ENCODE measurements around the gene RAD51B. TPM values are rescaled to one million over a fixed set of nuclear protein-coding genes. Genes with fewer than 3 reads are reported as not detected.

RAD51B gene
- total RNA-seq, 2 donors from 2014 or later: 22.8 to 33.8 TPM

DNA sequence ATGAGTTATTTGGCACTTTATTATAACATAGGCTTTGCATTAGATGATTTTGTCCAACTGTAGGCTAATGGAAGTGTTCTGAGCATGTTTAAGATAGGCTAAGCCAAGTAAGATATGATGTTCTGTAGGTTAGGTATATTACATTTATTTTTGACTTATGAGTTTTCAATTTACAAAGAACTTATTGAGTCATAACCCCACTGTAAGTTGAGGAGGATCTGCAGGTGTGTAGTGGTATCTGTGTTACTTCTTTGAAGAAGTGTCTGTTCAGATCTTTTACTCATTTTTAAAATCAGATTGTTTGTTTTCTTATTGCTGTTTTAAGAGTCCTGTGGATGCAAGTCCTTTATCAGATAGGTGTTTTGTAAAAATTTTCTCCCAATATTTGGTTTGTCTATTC lies 329.2 kb downstream of the RAD51B start:
- H3K36me3 Mint-ChIP-seq (ENCODE audit: low read depth): peaks cover 6% of the 10 kb centered on the region
- Histone ChIP-seq H3K4me3 (ENCODE audit: low read length) (no peak overlapping the region), H3K36me3 (ENCODE audit: control insufficient read depth, insufficient read depth, low read length) (no peaks in the 10 kb centered on the region), H3K9me3 (ENCODE audit: control insufficient read depth, low read length) (peaks cover 29% of the 10 kb centered on the region), H3K9ac (ENCODE audit: extremely low read depth, low read length, poor library complexity, severe bottlenecking) (no peak overlapping the region), H3K4me1 (ENCODE audit: control insufficient read depth, insufficient read depth, low read length) (no peaks in the 10 kb centered on the region), H3K27ac (ENCODE audit: low read depth, low read length) (no peak overlapping the region), H3K27me3 (ENCODE audit: control insufficient read depth, insufficient read depth, low read length, poor library complexity, severe bottlenecking) (no peaks in the 10 kb centered on the region)
- no peaks in the 10 kb centered on the region for H3K27me3 Mint-ChIP-seq (ENCODE audit: insufficient read depth)
- peaks cover 32% of the 10 kb centered on the region for H3K9me3 Mint-ChIP-seq
- no peak for DNase-seq
- no peak overlapping the region for H3K27ac Mint-ChIP-seq
- no peak overlapping the region for H3K4me3 Mint-ChIP-seq
- TF ChIP-seq, protein P1, sequence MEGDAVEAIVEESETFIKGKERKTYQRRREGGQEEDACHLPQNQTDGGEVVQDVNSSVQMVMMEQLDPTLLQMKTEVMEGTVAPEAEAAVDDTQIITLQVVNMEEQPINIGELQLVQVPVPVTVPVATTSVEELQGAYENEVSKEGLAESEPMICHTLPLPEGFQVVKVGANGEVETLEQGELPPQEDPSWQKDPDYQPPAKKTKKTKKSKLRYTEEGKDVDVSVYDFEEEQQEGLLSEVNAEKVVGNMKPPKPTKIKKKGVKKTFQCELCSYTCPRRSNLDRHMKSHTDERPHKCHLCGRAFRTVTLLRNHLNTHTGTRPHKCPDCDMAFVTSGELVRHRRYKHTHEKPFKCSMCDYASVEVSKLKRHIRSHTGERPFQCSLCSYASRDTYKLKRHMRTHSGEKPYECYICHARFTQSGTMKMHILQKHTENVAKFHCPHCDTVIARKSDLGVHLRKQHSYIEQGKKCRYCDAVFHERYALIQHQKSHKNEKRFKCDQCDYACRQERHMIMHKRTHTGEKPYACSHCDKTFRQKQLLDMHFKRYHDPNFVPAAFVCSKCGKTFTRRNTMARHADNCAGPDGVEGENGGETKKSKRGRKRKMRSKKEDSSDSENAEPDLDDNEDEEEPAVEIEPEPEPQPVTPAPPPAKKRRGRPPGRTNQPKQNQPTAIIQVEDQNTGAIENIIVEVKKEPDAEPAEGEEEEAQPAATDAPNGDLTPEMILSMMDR (conservative IDR thresholded peaks at IDR 0.05): no peak
- peaks cover 13% of the 10 kb centered on the region for H3K4me1 Mint-ChIP-seq

DNA sequence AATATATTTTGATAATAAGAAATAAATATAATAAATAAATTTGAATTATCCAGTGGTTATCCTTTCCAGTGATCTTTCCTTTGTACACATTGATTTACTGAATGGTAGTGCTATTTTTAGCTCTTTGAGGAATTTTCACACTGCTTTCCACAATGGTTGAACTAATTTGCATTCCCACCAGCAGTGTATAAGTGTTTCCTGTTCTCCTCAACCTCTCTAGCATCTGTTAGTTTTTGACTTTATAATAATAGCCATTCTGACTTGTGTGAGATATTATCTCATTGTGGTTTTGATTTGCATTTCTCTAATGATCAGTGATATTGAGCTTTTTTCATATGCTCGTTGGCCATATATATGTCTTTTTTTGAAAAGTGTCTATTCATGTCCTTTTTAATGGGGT lies 333.7 kb downstream of the RAD51B start:
- Histone ChIP-seq H3K27ac (ENCODE audit: low read depth, low read length) (no peak overlapping the region), H3K4me1 (ENCODE audit: control insufficient read depth, insufficient read depth, low read length) (no peaks in the 10 kb centered on the region), H3K4me3 (ENCODE audit: low read length) (no peak overlapping the region), H3K36me3 (ENCODE audit: control insufficient read depth, insufficient read depth, low read length) (no peaks in the 10 kb centered on the region), H3K9ac (ENCODE audit: extremely low read depth, low read length, poor library complexity, severe bottlenecking) (no peak overlapping the region), H3K27me3 (ENCODE audit: control insufficient read depth, insufficient read depth, low read length, poor library complexity, severe bottlenecking) (no peaks in the 10 kb centered on the region), H3K9me3 (ENCODE audit: control insufficient read depth, low read length) (peaks cover 30% of the 10 kb centered on the region)
- Mint-ChIP-seq H3K36me3 (ENCODE audit: low read depth) (peaks cover 6% of the 10 kb centered on the region), H3K27me3 (ENCODE audit: insufficient read depth) (no peaks in the 10 kb centered on the region), H3K9me3 (peaks cover 26% of the 10 kb centered on the region), H3K4me3 (no peak overlapping the region), H3K4me1 (peaks cover 2% of the 10 kb centered on the region), H3K27ac (no peak overlapping the region)
- DNase-seq: no peak
- WGBS, 2 experiments (ENCODE audit: insufficient coverage in 1 of 2, insufficient read length in 1 of 2): 89% methylated on average over 1 of the region's 1 CpG; no CpG with 5 or more reads in 1 of the 2 experiments
- TF ChIP-seq, protein P1 (conservative IDR thresholded peaks at IDR 0.05): no peak

DNA sequence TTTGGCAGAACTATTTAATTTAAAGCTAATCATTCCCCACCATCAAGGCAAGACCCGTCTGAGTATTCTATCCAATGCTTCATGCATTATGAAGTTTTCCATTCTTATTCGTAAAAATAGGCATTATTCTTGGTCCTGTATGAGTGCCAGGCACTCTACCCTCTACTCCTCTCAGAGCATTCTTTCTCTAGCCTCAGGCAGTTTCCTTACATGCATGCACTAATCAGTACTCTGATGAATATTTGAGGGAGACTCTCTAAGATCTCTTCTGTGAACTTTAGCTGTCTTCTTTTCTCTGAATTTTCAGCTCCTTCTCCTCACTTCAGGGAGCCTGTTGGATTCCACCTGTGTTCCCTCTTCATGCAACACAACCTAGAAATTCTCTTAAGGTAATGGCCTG lies 334.7 kb downstream of the RAD51B start:
- peaks cover 26% of the 10 kb centered on the region for H3K9me3 ChIP-seq (ENCODE audit: control insufficient read depth, low read length)
- H3K9me3 Mint-ChIP-seq: peaks cover 21% of the 10 kb centered on the region
- H3K4me3 Mint-ChIP-seq: no peak overlapping the region
- no peaks in the 10 kb centered on the region for H3K4me1 ChIP-seq (ENCODE audit: control insufficient read depth, insufficient read depth, low read length)
- no peak overlapping the region for H3K4me3 ChIP-seq (ENCODE audit: low read length)
- H3K4me1 Mint-ChIP-seq: peaks cover 2% of the 10 kb centered on the region
- H3K27ac ChIP-seq (ENCODE audit: low read depth, low read length): no peak overlapping the region
- no peaks in the 10 kb centered on the region for H3K27me3 Mint-ChIP-seq (ENCODE audit: insufficient read depth)
- no peaks in the 10 kb centered on the region for H3K27me3 ChIP-seq (ENCODE audit: control insufficient read depth, insufficient read depth, low read length, poor library complexity, severe bottlenecking)
- H3K9ac ChIP-seq (ENCODE audit: extremely low read depth, low read length, poor library complexity, severe bottlenecking): no peak overlapping the region
- no peak for DNase-seq
- TF ChIP-seq, protein P1 (conservative IDR thresholded peaks at IDR 0.05): no peak
- no peak overlapping the region for H3K27ac Mint-ChIP-seq
- no peaks in the 10 kb centered on the region for H3K36me3 ChIP-seq (ENCODE audit: control insufficient read depth, insufficient read depth, low read length)
- H3K36me3 Mint-ChIP-seq (ENCODE audit: low read depth): peaks cover 2% of the 10 kb centered on the region
- WGBS, 2 experiments (ENCODE audit: insufficient coverage in 1 of 2, insufficient read length in 1 of 2): 95 to 100% methylated on average over 1 to 2 of the region's 2 CpGs

Data from endodermal cell (in vitro differentiated cells).